Vagina (tissue), 2 donors: ENCODE results near the gene OR6Q1.

Experiments
- CTCF ChIP-seq, 3 experiments: fragments of 450-650 bp in 2 of 3; fragments of 200-600 bp in 1 of 3; sonication (generic) in 1 of 3; IDR thresholded peaks; one replicate each; pipeline ENCODE4 v1.5.1; 2017 to 2019; ENCODE audit warnings: antibody characterized with exemption in 3 of 3, mild to moderate bottlenecking in 2 of 3, moderate library complexity in 2 of 3
- POLR2AphosphoS5 ChIP-seq, 2 donors: sonication (generic); formaldehyde crosslinking; IDR thresholded peaks; one replicate each; pipeline ENCODE4 v1.9.0; 2017; ENCODE audit warnings: antibody characterized with exemption in 2 of 2, mild to moderate bottlenecking in 2 of 2, low read depth in 1 of 2; ENCODE audit not compliant: insufficient read depth in 1 of 2

GRCh38 chr11:58060535-58060934, 29.8 kb downstream of the OR6Q1 start:
- TF ChIP-seq CTCF (IDR thresholded peaks at IDR 0.05) (no peak), POLR2AphosphoS5 (IDR thresholded peaks at IDR 0.05; ENCODE audit: insufficient read depth in 1 of 2, low read depth in 1 of 2) (no peak)
